SK-N-MC (cell line): Measurements from ENCODE around the gene NRDE2.

ENCODE experiments used
- EZH2 ChIP-seq: fragments of 200-600 bp; sonication (generic); IDR thresholded peaks from one replicate; pipeline ENCODE4 v1.6.1; 2017; ENCODE audit warnings: antibody characterized with exemption
- POLR2AphosphoS5 ChIP-seq: IDR thresholded peaks from 2 replicates; pipeline ENCODE4 v1.6.1; 2012; ENCODE audit warnings: mild to moderate bottlenecking, low read depth, low read length, borderline replicate concordance

DNA sequence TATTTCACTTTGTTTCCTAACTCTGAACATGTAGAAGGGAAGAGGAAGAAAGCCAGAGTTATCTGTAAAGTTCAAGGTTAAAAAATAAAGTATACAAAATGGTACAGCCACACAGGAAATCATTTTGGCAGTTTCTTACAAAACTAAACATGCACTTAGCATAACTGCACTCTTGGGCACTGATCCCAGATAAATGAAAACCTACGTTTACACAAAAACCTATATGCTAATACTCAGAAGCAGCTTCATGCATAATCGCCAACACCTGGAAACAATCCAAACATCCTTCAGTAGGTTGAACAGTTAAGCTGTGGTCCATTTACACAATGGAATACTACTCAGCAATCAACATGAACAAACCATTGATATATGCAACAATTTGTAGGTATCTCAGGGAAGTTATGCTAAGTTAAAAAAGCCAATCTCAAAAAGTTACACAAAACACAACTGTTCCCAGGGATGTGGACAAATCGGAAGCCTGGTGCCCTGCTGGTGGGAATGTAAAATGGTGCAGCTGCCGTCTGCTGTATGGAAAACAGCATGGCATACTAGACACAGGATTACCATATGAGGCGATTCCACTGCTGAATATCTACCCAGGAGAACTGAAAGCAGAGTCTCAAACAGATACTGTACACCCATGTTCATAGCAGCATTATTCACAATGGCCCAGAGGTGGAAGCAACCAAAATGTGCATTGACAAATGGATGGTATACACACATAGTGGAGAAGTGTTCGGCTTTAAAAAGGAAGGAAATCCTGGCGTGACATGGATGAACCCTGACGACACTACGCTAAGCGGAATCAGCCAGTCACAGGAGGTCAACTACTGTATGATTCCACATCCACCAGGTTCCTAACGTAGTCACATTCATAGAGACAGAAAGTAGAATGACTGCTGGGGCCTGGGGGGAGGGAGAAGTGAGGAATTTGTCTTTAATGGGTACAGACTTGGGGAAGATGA is 37.7 kb downstream of the NRDE2 start:
- TF ChIP-seq EZH2 (no peak), POLR2AphosphoS5 (no peak)
